Activated gamma-delta T cell treated with Interleukin-2 at 50 U/mL for 16 hours (primary cell): ENCODE data around the gene YBEY.

Source experiments
- DNase-seq: peaks from one replicate; pipeline ENCODE4 v3.0.0-alpha.2; 2020

Gene YBEY

DNA sequence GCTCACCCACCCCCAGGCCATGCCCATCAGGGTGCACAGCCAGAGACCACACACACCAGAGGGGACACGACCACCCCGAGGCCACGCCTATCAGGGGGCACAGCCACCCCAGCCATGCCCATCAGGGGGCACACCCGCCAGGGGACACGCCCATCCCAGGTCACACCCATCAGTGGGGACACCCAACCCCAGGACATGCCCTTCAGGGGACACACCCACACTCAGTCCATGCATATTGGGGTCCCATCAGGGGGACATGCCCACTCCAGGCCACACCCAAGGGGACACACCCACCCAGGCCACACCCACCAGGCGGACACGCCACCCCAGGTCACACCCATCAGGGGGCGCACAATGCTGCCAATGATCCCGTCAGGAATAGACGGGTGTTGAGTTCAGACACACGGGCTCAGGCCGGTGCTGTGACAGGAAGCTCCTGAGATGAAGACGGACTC, 21.4 kb upstream of the YBEY start:
- no peak for DNase-seq

DNA sequence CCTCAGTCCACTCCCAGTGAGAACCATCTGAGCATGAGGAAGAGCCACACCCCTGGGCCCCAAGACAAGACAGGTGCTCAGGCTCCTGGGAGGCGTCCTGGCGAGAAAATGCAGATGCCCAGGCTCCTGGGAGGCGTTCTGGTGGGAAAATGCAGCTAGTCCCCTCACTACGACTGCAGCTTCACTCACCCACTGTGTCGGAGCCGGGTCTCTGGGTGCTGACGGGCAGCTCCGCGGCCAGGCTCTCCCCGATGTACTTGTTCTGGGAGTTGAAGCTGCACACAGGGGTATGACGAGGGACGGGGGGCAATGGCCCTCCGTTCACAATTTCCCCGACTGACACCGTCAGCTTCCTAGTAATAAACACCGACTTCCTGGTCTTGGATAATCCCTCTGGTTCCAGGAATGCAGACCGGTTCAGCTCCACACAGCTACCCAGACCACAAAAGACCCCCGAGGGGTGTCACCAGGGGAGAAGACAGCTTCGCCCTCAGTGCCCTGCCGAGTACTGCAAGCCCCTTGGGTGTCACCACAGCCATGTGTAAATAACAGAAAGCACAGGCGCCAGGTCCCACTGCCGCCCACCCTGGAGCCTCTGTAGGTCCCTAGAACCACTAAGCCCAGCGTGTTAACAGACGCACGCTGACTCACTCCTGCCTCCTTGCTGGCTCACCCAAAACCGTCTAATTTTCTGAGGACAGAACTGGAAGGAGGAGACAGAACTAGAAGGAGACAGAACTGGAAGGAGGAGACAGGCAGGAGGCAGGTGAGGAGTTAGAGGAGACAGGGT, 20.2 kb upstream of the YBEY start:
- no peak for DNase-seq

DNA sequence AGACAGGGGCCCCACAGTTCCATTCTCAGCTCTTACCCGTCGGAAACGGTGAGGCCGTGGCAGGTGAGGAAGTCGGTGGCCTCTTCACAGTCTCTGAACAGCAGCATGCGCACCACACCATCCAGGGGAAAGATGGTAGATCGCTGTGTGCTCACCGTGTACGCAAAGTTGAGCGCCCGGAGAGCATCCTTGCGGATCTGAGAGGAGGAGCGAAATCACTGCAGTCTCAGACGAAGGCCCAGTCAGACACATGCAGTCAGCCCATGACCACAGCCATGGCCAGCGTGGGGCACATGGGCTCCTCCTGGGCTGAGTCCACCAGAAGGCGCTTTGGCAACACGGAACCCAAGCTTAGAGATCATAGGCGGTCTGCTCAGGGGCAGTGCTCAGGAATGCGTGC, 19.2 kb upstream of the YBEY start:
- no peak for DNase-seq

DNA sequence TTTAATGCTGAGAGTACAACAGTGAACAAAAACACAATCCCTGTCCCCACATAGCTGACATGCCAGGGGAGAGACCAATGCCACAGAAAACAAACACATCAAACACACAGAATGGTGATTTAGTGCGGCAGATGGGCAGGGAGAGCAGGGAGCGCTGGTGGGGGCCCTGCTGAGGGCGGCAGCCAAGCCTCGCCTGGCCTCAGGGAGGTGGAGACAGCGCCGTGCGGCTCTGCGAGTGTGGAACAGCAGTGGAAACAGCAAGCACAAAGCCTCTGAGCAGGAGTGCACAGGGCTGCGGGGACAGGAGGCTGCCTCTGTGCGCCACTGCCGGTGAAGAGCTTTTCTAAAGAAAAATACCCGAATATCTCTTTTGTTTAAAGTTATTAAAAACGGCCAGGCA, 17.8 kb upstream of the YBEY start:
- no peak for DNase-seq

DNA sequence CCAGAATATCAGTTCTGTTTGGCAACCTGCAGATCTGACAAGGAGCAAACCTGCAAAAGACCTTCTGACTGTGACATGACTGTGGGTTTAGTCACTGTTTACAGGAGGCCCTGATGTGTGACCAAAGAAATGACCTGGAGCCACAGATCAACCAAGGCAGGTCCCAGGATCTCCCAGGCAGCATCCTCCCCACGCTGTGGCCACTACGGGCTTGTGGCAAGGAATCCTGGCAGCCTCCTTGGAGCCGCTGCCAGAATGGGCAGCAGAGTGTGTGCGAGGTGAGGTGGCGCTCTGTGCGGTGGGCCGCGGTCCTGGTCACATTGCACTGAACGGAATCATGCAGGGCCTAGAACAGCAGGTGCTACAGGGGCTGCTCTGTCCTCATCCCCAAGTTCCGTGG, 16.7 kb upstream of the YBEY start:
- no peak for DNase-seq

DNA sequence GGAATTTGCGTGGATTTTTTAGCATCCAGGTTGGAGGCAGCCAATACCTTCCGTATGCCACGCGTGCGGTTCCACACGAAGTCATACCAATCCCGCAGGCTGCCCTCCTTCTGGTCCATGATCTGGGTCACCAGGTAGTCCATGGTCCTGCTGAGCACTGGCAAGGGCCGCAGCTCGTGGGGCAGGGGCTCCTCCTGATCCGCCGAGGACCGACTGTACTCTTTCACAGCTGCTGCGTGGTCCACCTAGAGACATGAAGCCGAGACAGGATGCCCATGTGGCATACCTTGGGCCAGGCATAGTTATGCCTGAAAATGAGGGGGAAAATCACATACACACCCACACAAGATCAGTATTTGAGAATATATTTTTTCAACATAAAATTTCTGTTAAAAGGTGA, 12.8 kb upstream of the YBEY start:
- DNase-seq: no peak

DNA sequence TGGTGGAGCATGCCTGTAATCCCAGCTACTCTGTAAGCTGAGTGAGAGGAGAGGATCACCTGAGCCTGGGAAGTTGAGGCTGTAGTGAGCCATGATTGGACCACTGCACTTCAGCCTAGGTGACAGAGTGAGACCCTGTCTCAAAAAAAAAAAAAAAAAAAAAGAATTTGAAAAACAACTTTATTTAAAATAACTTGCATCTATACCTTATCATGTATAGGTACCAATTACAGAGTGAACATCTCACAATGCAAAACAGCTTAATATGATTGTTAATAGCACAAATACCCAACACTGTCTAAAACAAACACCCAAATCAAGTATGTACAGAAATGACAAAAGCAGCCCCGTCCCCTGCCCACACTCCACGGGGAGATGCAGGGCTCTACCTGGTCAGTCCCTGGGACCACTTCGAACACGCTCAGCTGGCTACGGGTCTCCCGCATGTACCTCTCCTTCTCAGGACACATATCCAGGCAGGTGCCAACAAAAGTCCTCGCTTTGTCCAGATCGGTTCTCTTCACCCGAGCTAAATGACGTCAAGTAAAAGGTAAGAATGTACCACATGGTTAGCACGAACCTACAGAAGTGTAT, 11.2 kb upstream of the YBEY start:
- DNase-seq: no peak

DNA sequence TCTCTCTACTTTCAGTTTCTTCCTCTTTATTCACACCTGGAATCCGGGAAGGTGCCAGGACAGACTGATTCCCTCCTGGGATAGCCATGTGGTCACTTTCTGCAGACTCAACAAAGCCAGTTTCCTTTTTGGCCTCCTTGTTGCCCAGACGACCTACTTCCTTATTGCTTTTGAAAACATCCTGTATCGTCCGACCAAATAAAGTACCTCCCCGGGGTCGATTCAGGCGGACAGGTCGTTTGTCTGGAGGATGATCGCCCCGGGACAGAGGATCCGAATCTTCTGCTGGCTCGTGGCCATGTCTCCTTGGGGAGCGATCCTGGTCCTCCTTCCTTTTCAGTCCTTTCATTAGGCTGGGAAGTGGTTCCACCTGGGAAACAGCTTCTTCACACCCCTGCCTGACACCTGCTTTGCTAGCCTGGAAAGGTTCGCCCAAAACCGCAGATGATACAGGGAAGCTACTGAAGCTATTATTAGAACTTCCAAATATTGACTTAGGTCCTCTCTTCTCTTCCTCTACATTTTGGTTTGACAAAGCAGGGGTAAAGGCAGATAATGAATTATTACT, 2.0 kb upstream of the YBEY start:
- no peak for DNase-seq

DNA sequence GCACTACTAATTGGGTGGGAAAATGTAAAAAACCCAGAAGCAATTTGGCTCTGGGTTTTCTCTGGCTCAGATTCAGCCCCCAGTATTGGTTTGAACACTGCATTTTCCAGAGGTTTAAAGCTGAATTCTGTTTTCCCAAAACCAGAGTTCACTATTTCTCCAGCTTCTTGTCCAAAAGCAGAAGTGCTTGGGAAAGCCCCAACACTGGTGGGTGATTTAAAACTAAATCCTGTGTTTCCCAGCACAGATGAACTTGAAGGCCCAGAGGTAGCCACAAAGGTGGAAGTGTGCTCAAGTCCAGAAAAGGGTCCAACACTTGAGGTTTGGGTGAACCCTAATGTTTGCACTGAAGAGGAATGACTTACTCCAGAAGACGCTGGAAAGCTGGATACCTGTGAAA, 1.4 kb upstream of the YBEY start:
- no peak for DNase-seq

DNA sequence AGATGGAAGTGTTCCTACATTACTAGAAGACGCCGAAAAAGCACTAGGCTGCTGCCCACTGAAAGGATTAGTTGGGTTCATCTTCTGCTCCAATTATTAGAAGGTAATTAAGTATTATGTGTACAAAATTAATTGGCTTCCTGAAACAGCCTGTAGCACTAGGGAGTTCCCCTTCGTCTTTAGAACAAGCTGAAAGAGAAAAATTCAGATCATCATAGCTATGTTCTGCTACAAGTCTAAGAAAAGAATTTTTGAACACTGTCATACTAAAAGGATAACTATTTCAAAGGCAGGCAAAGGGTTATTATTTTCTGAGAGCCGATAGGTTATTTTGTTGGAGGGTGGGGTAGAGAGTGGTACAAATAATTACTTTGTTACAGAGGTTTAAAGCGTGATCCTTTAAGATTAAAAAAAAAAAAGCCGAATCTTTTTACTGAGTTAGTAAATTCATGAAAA, 908 bp upstream of the YBEY start, which contains the start of gene MCM3AP:
Gene MCM3AP (minus strand): TSS at position 406 of the 456 bp plus-strand sequence. CDS start 325 bp downstream, at position 81.
- DNase-seq: no peak

DNA sequence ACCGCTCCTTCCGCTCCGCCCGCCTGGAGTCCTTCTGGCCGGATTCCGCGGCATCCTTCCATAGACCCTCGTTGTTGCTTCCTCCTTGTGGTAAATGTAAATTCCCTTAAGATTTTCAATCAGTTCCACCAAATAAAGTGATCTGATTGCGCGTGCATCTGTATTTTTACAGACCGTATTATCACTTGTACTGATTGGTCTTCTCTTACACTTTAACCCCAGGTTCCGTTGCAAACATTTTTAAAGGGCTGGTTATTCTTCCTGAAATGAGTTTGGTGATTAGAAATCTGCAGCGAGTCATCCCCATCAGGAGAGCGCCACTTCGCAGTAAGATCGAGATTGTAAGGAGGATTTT, 483 bp downstream of the YBEY start:
- no peak for DNase-seq

DNA sequence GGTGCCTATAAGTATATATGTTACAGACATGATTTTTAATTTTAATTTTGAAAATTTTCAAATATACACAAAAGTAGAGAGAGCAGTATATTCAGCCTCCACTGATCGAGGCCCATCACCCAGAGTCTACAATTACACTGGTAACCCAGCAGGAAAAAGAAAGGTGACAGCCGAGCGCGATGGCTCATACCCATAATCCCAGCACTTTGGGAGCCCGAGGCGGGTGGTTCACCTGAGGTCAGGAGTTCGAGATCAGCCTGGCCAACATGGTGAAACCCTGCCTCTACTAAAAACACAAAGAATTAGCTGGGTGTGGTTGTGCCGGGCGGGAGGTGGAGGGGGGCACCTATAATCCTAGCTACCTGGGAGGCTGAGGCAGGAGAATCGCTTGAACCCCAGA, 1.4 kb downstream of the YBEY start:
- DNase-seq: no peak

DNA sequence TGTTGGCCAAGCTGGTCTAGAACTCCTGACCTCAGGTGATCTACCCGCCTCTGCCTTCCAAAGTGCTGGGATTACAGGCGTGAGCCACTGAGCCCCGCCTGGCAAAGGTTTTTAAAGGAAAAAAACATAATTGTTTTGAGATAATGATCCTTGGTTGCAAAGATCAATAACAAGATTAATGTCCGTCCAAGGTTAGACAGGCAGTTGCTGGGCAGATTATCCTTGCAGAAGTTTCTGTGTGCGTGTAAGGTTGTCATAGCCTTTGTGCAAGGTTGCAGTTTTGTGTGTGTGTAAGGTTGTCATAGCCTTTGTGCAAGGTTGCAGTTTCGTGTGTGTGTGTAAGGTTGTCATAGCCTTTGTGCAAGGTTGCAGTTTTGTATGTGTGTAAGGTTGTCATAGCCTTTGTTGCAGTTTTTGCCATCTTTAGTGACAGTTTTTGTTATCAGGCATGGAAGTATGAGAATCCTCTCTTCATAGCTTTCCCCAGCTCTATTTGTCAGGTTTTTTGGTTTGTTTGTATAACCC, 3.6 kb downstream of the YBEY start:
- no peak for DNase-seq

DNA sequence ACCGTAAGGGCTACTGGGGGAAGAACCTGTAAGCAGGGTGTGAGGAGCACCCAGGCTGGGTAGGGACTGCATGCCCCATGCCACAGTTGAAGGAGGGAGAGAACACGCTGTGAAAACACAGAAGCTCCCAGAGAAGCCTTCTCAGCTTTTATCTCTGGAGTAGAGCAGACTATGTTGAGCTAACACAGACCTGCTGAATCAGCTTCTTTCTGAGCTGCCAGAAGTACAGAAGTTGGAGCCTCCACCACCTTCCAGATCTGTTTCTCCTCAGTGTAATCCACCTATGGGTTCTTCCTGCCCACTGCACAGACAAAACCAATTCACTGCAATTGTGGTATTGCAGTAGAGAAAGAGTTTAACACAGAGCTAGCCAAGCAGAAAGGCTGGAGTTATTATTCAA, 5.4 kb downstream of the YBEY start:
- no peak for DNase-seq

DNA sequence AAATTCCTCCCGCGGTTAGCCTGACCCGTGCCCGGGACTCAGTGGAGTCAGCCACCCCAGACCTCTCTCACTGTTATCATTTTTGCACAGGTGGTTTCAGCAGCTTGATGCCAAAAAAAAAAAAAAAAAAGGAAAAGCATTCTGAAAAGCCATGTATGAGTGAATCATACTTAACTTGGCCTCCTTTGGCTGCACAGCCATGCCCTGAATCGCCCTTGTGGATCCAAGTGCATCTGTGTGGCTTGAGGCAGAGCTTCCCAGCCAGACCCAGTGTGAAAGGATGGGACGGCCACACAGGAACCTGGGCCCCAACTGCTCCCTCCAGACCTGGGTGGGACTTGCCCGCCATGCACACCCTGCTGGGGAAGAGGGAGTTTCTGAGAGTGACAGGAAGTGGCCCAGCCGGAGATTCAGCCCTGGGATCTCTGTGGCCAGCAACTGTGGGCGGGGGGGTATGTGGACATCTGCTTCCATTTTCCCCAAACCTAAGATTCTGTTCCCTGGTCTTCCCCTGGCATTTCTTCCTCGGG, 8.6 kb downstream of the YBEY start:
- no peak for DNase-seq

DNA sequence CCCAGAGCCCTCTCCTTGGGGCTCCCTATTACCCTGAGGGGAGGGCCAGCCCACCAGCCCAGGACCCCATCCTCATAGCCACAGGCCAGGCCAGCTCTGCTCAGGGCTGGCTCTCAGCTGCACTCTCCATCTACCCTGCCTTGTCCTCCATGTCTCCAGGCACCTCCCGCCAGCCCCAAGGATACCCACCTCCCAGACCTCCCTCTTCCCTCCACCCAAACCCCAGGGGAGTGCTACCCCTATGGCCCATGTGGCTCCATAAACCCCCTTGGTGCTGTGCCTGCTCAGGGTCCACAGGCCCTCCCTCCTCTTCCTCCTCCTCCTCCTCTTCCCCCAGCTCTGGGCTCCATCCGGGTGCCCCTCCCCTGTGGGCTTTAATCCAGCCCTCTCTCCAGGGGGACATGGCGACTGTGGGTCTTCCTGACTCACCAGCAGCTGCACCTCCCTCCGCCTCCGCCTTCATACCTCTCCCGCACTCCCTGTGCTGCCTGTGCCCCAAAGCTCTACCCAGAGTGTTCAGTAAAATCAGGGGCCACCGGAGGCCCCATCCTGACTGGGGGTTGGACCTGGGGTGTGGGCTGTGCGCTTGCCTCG, 9.1 kb downstream of the YBEY start:
- DNase-seq: no peak

DNA sequence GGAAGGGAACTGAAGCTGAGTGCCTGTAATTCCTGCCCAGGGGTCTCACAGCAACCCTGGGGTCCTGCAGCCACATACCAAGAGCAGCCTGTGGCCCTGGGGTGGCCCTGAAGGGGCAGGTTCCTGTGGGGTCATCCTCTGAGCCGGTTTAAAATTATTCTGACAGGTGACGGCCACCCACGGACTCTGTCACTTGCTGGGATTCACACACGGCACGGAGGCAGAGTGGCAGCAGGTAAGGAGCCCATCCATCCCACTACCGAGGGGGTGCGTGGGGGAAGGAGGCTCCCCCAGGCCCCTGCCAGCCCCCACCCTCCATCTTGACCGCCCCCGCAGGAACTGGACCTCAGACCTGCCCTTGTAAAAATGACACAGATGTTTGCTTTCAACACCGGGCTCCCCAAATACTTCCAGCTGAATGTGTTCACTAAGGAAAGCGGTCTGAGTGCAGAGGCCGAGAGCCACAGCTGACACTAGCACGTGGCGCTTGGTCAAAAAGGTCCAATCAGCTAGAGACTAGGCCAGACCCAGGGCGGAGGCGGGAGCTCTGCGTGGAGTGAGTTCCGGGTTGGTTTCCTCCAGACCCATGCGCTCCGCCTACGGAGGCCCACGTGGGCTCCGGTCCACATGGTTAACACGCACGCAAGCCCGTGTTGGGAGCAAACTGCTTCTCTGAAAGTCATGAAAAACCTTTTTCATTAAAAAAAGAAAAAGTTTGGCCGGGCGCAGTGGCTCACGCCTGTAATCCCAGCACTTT, 10.0 kb downstream of the YBEY start:
- peak; percentile 37 for DNase-seq

DNA sequence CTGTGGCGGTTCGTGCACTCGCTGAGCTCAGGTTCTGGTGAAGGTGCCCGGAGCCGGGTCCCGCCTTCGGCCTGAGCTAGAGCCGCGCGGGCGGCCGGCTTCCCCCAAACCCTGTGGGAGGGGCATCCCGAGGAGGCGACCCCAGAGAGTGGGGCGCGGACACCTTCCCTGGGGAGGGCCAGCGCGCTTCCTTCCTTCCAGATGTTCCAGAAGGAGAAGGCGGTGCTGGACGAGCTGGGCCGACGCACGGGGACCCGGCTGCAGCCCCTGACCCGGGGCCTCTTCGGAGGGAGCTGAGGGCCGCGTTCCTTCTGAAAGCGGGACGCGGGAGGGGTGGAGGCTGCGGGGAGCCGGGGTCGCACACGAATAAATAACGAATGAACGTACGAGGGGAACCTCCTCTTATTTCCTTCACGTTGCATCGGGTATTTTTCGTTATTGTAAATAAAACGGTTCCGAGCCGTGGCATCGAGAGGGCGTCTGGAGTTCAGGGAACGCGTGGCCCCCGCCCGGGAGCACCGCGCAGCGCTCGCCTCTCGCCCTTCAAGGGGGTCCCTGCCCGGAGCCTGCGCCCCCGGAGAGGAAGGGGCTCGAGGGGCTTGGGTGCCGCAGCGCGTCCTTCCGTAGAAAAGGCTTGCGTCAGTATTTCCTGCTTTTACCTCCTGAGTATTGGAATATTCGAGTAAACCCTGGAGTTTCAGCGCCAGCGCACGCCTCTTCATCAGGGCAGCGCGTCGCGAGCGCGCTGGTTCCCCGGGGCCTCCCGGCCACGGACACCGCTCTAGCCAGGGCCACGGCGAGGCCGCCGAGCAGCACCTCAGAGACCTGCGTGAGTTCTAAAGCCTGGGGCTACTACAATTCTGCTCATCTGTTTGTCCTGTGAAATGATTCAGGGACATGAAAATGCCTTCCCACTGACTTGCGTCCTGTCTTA, 11.5 kb downstream of the YBEY start:
- DNase-seq: no peak

DNA sequence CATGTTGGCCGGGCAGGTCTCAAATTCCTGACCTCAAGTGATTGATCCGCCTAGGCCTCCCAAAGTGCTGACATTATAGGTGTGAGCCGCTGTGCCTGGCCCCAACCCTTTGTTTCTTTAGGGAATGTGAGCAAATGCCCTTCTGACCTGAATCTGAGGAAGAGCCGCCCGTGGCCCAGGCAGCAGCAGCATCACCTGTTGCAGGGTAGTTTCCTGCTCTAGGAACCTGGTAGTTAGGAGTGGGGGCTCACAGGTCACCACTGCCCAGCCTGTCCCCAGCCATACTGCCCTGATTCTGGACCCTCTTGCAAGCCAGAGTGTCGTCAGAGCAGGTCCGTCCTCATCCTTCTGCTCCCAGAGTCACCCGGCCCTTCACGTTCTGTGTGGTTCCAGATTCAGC, 13.0 kb downstream of the YBEY start:
- no peak for DNase-seq

DNA sequence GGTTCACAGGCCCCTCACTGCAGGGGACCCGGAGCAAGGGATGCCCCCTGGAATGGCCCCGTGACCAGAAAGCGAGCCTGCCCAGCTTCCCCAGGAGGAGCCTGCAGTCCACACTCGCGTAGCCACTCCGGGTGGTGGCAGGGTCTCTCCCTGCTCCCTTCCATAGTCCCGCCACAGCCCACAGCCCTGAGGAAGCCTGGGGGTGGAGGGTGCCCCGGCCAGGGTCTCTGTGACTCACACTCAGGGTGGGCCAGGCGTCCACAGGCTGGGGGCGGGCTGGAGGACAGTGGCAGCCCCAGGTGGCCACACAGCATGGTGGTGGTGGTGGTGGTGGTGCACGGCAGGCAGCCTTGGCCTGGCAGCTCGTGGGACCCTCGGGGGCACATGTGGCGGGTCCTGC, 15.6 kb downstream of the YBEY start:
- DNase-seq: no peak

DNA sequence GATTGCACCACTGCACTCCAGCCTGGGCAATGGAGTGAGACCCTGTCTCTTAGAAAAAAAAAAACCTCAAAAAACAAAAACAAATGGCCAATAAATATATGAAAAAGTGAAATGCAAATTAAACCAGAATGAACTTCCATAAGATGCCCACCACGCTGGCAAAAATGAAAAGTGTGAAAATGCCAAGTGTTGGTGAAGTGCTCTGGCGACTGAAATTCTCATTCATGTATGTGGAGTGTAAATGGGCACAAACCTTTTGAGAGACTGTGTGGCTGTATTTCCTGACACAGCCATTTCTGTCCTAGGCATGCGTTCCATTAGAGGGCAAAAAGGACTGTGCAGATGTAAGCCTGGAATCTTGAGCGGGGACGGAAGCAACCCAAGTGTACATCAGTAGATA, 18.3 kb downstream of the YBEY start:
- no peak for DNase-seq

DNA sequence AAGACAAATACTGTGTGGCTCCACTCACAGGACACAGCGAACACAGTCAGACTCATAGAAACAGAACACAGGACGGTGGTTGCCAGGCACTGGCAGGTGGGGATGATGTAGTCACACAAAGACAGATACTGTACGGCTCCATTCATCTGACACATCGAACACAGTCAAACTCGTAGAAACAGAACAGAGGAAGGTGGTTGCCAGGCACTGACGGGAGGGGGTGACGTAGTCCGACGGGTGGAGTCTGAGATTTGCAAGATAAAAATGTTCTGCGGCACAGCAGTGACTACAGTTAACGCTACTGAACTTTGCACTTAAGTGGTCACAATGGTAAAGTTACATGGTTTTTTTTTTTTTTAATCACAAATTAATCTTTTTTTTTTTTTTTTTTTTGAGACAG, 18.8 kb downstream of the YBEY start:
- no peak for DNase-seq
